HG02840 (cell line): ENCODE results near the gene NFKB1.
"Not testable (repeated sequence)": the region's sequence is repeated elsewhere in the genome, so short reads cannot be mapped to it uniquely, and the experiment has no call there.

Experiments
- ATAC-seq: cut with Tn5 transposase; IDR thresholded peaks from one replicate; pipeline ENCODE4 v1.9.1; 2021; ENCODE audit warnings: mild to moderate bottlenecking, moderate library complexity, moderate number of reproducible peaks; ENCODE audit not compliant: unreplicated experiment, low FRiP score

Gene NFKB1

GRCh38 chr4:102560571-102561341 lies 59.6 kb downstream of the NFKB1 start:
- no peak for ATAC-seq

GRCh38 chr4:102563000-102563399 lies 61.8 kb downstream of the NFKB1 start:
- no peak for ATAC-seq

- peak; percentile 79 for ATAC-seq
Measured at GRCh38 chr4:102564399-102565059, 63.4 kb downstream of the NFKB1 start.

GRCh38 chr4:102565696-102566095 lies 64.5 kb downstream of the NFKB1 start:
- ATAC-seq: no peak

GRCh38 chr4:102566426-102566825 lies 65.3 kb downstream of the NFKB1 start:
- ATAC-seq: no peak

- no peak for ATAC-seq
Measured at GRCh38 chr4:102567427-102567826, 66.3 kb downstream of the NFKB1 start.

GRCh38 chr4:102569200-102569599 lies 68.0 kb downstream of the NFKB1 start:
- ATAC-seq: no peak

GRCh38 chr4:102570211-102570610 lies 69.1 kb downstream of the NFKB1 start:
- ATAC-seq: not testable (repeated sequence)

GRCh38 chr4:102572452-102572851 lies 71.3 kb downstream of the NFKB1 start:
- no peak for ATAC-seq

- ATAC-seq: no peak
Measured at GRCh38 chr4:102574317-102574716, 73.2 kb downstream of the NFKB1 start.

GRCh38 chr4:102575369-102576129 lies 74.4 kb downstream of the NFKB1 start:
- ATAC-seq: no peak

- ATAC-seq: no peak
Measured at GRCh38 chr4:102578270-102578669, 77.1 kb downstream of the NFKB1 start.

- no peak for ATAC-seq
Measured at GRCh38 chr4:102578819-102579218, 77.7 kb downstream of the NFKB1 start.

- no peak for ATAC-seq
Measured at GRCh38 chr4:102579794-102580462, 78.8 kb downstream of the NFKB1 start.

- ATAC-seq: no peak
Measured at GRCh38 chr4:102580463-102580842, 79.3 kb downstream of the NFKB1 start.

GRCh38 chr4:102584091-102584490 lies 82.9 kb downstream of the NFKB1 start:
- no peak for ATAC-seq

- peak; percentile 45 for ATAC-seq
Measured at GRCh38 chr4:102585329-102585728, 84.2 kb downstream of the NFKB1 start.

- ATAC-seq: no peak
Measured at GRCh38 chr4:102586002-102586643, 85.0 kb downstream of the NFKB1 start.

GRCh38 chr4:102586644-102587021 lies 85.5 kb downstream of the NFKB1 start:
- ATAC-seq: no peak

- no peak for ATAC-seq
Measured at GRCh38 chr4:102589743-102590142, 88.6 kb downstream of the NFKB1 start.
